Measurements from ENCODE around the gene OAT.
"Not testable (repeated sequence)": the region's sequence is repeated elsewhere in the genome, so short reads cannot be mapped to it uniquely, and the experiment has no call there.

Gene OAT

GRCh38 chr10:124376411-124376810, 42.3 kb downstream of the OAT start:
- no peak for DNase-seq

DNA sequence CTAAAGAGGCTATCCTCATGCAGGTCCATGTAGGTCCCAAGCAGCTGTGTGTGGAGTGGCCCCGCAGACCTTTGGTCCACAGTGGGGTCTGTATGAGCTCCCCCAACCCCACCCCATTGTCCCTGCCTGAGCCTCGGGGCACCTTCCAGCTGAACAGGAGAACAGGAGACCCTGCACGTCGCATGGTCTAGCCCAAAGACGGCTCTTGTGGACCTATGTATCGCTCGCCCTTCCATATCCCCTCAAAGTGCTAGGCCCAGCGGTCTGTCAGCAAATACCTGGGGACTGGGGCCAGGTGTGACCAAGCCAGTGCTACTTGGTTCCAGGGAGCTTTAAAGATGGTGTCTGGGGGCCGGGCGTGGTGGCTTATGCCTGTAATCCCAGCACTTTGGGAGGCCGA, 43.0 kb downstream of the OAT start:
- no peak for DNase-seq

GRCh38 chr10:124375353-124375614, 43.4 kb downstream of the OAT start:
- DNase-seq = no peak

DNA sequence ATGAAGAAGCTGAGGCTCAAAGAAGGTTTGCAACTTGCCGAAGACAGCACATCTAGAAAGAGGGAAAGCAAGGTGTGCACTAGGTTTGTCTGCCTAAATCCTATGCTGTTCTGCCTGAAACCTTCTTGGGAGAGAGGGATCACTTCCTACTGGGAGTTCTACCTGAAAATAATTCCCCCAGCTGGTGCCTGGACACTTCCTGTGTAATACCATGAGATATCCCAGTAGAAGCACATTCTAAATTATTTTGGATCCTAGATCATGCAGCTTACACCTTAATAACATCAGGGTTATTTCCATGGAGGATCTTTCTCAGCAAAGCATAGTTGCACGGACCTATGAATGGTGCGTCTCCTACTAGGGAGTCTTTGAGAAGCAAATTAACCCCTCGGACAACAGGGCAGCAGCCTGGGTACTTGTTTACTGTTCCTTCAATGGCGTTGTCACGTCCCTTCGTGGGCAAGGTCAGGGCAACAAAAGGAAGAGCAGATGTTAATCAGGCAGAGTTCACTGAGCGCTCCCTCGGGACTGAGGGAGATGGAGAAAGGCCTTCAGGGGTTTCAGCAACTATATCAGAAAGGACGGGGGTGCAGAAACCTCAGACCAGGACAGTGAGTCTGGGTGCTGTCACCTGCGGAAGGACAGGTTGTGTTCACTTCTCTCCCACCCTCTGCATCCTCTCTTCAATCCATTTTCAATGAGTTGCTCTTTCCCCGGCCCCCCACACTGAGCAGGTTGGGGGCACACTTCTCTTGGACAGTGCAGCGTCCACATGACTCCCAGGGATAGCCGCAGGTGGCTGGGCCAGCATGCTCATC, 44.0 kb downstream of the OAT start:
- DNase-seq = no peak

DNA sequence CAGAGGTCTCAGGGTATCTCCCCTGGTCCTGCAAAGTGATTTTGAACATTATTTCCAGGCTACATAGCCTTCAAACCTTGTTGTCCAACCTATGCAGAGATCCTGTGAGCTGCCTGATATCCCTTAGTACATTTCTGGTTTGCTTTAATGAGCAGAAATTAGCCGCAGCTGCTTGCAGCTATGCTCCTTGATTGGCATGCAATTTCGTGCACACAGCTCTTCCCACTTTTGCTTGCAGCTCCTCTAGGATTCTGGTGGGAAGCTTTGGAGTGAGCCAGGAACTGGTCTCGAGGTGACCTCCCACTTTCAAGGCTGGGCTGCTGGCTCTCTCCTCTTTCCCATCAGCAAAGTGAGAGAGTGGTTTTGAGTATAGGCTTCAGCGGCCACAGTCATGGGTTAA, 45.8 kb downstream of the OAT start:
- no peak for DNase-seq

DNA sequence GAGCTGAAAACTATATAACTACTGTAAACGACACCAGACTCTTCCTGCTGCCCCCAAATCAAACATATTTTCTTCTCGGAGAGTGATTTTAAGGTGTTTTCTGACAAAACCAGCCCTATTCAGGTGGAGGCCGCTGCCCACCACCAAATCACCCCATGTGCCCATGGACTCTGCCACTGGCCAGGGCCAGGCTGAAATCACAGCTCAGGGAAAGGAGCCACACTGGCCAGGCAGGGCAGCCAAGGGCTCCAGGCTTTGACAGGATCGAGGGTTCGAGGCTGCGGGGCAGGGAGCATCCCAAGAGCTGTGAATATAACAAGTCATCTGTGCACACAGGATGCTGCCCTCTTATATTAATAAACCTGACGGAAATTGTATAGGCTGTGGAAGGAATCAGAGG, 48.3 kb downstream of the OAT start:
- no peak for DNase-seq

DNA sequence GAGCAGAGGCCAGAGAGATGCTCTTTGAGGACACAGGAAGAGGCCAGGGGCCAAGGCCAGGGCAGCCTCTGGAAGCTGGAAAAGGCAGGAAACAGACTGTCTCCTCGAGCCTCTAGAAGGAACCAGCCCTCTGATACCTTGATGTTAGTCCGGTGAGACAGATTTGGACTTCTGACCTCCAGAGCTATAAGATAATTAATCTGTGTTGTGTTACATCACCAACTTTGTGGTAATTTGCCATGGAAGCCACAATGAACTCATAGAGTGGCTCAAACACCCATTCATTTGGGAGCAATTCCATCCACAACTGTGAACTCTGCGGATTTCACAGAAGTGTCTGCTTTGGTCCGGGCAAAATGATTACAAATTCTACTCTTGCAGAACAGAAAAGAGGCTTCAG, 48.7 kb downstream of the OAT start:
- no peak for DNase-seq

DNA sequence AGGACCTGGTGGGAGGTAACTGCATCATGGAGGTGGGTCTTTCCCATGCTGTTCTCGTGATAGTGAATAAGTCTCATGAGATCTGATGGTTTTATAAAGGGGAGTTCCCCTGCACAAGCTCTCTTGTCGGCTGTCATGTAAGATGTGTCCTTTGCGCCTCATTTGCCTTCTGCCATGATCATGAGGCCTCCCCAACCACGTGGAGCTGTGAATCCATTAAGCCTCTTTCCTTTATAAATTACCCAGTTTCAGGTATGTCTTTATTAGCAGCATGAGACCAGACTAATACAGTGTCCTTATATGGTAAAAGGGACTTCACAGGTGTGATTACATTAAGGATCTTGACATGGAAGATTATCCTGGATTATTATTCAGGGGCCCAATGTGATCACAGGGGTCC, 49.2 kb downstream of the OAT start:
- DNase-seq = not testable (repeated sequence)

- no peak for DNase-seq
These were observed 49.7 kb downstream of the OAT start for GRCh38 chr10:124369066-124369465.

DNA sequence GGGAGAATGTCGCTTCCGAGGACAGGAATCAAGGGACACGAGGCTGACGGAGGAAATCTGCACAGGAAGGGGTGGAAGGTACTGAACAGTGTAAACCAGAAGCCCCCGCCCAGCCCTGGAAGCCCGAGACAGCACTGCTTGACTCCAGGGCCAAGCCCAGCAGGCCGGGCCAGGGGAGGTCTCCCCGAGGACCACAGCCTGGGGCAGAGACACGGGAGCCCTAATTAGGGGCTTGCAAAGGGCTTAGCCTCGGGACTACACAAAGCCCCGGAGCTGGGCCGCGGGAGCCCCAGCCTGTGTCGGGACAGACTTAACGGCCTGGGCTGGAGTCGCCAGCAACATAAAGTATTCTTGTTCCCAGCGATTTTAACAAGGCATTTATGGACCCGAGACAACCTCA, 50.8 kb downstream of the OAT start:
- DNase-seq = no peak

DNA sequence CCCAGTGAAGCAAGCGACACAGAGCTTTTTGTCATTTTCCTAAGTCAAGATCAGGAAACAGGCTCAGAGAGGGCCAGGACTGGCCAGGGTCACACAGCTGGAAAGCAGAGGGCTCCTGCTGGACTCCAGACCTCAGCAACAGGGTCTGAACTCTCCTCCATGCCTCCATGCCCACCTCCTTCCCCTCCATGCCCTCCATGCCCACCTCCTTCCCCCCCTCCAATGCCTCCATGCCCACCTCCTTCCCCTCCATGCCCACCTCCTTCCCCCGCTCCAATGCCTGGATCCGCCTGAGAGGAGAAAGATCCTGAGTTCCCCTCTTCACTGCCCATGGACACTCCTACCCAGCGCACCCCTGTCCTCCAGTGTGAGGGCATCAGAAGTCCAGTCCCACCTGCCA, 51.3 kb downstream of the OAT start:
- no peak for DNase-seq

- DNase-seq = no peak
These were observed 51.9 kb downstream of the OAT start for GRCh38 chr10:124366825-124367224.

DNA sequence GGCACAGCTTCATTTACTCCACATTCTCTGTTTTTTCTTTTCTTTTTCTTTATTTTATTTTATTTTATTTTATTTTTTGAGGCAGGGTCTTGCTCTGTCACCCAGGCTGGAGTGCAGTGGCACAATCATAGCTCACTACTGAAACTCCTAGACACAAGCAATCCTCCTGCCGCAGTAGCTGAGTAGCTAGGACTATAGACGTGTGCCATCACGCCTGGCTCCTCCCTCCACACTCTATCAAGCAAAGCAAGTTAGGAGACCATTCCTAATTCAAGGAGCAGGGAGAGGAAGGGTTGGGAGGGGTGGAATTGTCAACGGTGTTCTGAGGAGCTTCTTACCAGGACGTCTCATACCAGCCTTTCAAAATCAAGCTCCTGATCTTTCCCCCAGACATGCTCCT, 52.4 kb downstream of the OAT start:
- no peak for DNase-seq

DNA sequence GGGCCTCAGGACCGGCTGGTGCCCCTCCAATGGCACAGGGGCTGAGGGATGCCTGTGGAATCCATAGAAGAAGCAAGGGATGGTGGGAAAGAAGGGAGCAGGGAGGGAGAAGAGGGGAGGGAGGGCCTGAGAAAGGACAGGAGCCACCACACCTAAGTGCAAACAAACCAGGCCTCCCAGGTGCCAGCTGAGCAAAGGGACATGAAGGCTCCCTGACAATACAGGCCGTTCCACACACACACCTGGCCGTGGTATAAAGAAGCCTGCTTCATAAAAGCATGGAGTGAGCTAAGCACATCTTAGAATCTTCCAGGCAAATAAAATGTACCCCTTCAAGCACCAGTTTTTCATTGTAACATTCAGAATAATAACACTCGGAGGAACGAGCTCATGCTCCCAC, 54.0 kb downstream of the OAT start:
- DNase-seq = no peak

DNA sequence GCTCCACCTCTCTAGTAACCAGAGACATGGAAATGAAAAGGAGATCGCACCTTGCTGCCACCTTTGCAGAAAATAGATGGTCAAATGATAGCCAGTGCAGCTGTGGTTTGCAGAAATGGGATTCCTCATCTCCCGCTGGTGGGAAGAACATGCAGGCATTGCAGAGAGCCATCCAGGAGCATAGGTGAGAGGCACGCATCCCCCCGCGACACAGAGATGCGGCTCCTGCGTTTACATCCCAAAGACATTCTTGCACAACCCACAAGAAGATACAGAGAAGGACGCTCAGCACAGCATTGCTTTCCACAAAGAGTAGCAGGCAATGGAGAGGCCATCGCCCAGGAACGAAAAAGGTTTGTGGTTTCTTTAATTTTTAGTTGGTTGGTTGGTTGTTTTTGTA, 56.2 kb downstream of the OAT start:
- DNase-seq = no peak

GRCh38 chr10:124359336-124359832, 59.3 kb downstream of the OAT start:
- no peak for DNase-seq

- DNase-seq = no peak
These were observed 61.2 kb downstream of the OAT start for GRCh38 chr10:124357561-124357885.

DNA sequence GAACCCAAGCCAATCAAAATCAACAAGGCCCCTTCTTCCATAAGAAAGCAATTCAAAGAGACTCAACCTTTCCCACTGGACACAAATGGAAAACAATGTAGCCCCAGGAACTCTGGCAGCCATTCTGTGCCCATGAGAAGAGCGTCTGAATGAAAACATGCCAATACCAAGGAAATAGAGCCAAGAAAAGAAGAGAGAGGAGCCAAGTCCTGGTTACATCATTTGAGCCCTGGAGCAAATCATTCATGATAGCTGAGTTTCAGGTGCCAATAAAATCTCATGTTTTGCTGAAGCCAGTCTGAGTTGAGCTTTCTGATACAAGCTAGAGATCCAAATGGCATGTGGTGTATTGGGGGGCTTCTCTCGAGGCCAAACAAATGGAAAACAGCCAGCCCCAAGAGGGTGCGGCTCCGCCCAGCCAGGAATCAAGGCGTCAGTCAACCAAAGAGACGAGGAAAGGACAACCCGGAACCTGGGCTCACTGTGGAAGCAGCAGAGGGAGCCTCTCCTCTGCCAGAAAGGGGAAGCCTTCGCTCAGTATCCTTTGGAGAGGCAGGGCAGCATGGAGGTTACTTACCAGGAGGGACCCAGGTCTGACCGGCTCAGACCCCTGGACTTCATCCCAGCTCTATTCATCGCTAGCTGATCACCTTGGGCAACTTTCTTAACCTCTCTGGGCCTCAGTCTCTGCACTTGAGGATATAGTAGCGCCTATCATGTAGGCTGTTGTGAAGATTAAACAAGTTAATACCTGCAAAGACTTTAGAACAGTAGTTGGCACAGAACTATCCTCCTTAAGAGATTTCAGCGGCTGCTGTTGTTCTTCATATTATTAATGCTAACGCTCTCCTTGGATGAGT, 61.8 kb downstream of the OAT start:
- DNase-seq = no peak

DNA sequence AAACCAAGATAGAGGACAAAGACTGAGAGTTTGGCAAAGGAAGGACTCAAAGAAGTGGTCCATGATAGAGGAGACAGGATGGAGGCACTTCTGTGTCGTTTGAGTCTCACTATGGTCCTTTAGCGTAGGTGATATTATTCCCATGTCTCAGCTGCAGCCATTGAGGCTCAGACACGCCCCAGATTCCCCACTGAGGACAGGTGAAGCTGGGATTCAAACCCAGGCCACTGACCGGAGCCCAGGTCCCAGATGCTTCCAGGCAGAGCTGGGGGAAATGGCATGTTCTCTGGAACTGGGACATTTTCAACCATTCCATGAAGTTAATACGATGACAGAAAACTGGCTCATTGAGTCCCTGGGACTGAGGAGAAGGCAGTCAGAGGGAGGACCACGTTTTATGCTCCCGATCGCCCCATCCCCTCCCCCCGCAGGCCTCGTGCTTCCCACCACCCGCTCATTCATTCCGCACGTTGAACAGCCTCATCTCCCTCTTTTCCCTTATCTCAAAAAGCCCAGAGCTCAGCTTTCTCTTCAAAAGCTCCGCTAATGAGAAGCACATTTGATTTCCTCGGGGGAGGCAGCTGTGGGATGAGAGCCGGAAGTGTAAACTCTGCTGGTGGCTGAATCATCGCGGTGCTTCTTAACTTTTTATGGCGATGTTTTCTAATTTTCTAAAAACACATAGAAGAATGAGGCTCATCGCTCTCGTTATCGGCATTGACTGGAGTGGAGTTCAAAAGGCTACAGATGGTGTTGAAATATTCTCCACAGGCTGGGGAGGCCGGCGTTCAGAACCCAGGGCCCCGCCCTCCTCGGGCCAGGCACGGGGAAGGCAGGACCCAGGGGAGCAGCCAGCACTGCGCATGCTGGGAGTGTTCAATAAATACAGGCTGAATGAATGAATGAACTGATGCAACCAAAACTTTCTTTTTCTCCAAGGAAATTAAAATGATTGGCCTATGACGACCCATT, 64.0 kb downstream of the OAT start:
- no peak for DNase-seq

- DNase-seq = no peak
These were observed 64.8 kb downstream of the OAT start for GRCh38 chr10:124353896-124354295.

GRCh38 chr10:124353091-124353815, 65.5 kb downstream of the OAT start:
- DNase-seq = no peak

GRCh38 chr10:124351481-124352220, 67.1 kb downstream of the OAT start:
- DNase-seq = no peak
